Activated CD8-positive, alpha-beta memory T cell treated with anti-CD3 and anti-CD28 coated beads, Interleukin-2, amount 50 U/mL, for 24 hours (primary cell): Measurements from ENCODE around the gene MEGF11.

Source experiments
- DNase-seq: peaks from one replicate; pipeline ENCODE4 v3.0.0-alpha.2; 2020; ENCODE audit errors: extremely low read depth

Gene MEGF11

DNA sequence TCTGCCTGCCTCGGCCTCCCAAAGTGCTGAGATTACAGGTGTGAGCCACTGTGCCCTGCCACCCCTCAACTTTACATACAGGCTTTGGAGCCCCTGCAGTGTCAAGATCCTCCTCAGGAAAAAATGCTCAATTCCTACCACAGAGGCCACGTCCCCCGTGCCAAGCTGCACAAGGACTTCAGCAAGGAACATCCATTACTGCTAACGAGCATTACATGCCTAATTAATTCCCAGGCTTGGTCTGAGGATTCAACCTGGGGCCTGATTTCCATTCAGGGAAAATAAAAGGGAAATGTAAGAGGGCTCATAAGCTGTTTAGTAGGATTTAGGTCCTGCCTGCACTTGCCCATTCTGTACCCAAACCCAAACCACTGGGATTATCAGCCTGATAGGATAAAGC lies 222.9 kb downstream of the MEGF11 start:
- no peak for DNase-seq

DNA sequence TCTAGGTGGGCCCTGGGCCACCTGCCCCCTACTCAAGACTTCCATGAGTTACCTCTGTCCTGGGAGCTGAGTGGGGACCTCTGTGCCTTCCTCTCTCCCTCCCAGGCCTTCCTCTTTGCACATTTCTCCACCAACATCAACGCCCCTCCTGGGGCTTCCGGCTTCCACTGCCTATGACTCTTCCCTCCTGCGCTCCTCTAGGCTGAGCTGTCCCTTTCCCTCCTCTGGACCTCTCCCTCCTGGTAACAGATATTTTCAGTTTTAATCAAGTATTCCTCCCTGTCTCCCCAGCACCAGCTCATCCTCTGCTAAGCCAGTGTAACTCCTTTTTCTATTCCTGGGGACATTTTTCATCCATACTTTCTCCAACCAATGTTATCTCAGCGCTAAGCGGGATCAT lies 223.9 kb downstream of the MEGF11 start:
- no peak for DNase-seq

DNA sequence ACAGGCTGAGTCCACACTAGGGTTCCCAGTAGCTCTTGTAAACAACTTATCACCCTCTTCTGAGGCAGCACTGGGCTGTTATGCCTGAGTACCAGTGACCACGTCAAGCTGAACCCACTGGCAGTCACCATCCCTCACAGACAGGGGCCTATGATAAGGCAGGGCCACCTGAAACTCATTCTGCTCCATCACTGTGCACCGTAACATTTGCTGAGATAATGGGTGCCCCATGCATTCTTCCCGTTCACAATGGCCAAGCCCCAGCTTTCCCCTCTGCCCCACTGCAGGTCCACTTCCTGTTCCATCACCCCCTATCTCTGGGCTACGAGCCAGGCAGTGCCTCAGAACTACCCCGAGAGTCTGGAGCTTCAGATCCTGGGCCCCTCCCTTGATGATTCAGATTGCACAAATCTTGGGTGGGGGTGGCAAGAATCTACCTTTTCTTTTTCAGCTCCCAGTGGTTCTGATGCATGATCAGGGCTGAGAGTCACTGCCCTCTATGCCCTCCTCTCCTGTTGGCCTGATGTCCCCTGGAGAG lies 226.2 kb downstream of the MEGF11 start:
- no peak for DNase-seq

DNA sequence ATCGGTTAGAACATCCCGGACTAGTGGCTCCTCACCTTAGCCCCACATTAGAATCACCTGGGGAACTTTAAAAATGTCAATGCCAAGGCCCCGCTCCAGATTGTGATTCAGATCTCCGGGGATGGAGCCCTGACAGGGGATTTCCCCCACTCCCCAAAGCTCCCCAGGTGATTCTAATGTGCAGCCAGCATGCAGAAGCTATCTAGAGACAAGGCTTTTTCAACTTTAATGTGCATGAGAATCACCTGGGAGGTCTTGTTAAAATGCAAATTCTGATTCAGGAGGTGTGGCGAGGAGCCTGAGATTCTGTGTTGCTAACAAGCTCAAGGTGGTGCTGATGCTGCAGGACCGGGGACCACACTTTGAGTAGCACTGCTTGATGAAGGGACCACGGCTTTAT lies 227.6 kb downstream of the MEGF11 start:
- no peak for DNase-seq

DNA sequence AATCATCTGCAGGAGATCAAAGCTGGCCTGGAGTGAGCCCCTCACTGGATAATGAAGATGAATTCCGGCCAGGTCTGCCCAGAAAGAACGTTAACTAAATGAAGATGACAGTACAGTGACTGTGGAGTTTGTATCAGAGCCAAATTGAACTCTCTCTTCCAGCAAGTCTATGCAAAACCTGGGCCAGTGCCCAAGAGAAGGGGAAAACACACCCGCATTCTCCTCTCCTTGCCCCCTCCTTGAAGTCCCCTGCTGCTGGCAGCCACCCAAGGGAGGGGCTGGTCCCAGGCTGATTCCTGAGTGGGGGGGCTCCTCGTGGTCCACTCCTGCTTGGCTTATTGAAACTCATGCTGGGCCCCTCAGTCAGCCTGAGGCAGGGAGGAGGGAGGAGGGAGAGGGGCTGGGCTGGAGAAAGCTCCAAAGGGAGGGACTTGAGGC lies 228.5 kb downstream of the MEGF11 start:
- no peak for DNase-seq

DNA sequence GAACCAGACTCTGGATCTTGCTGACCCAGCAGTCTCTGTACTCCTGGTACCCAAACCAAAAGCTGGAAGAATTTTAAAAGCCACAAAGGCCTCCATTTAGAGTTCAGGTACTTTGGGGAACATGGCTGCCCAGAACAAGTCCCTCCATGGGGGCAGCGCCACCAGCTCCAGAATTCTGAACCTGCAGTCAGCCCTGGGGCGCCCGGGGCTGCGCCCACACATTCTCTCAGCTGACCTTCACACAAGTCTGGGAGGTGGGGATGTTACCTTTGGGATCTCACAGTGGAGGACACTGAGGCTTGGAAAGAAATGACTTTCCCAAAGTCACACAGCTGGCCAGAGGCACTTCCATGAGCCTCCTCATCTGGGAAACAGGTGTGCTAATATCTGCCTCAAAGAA lies 229.4 kb downstream of the MEGF11 start:
- no peak for DNase-seq

DNA sequence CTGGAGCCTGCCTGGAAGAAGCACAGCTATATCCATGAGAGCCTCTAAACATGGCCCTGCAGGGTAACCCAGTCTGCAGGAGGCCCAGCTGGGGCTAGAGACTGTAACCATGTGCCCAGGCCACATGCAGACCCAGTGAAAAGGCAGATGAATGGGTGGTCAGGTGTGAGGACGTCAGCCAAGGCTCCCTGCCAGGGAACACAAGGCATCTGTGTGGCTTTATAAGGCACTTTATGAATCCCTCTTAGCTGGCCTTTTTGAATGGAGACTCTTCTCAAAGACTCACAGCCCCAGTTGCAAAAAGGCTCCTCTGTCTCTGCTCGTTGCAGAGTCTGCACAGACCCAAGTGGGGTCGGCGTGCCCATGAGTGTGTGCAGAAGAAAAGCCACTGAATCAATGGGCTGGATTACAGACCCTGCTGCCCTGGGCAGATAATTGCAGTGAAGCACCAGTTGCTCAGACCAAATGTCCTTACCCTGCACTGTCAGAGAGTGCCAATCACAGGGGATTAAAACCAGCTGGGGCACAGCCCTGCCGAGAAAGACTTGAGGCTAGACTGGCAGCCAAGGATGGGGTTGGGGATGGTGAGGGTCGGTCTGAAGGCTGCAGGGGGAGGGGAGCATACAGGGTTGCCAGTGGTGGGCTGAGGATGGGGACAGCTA lies 230.1 kb downstream of the MEGF11 start:
- DNase-seq: no peak

DNA sequence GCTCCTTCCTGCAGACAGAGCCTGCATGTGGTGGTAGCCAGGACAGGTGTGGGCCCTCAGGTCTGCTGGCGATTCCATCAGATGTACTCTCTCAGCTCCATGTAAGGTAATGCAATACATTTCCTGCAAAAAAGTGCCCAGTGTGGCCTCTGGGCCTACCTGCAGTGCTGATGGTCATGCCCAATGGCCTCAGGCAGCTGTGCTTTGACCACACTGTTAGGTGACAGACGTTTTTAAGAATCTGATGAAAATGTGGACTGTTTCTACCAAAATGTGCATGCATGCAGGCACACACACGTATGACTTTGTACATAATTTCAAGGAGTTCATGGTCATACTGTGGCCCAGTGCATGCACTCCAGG lies 231.4 kb downstream of the MEGF11 start:
- DNase-seq: no peak

DNA sequence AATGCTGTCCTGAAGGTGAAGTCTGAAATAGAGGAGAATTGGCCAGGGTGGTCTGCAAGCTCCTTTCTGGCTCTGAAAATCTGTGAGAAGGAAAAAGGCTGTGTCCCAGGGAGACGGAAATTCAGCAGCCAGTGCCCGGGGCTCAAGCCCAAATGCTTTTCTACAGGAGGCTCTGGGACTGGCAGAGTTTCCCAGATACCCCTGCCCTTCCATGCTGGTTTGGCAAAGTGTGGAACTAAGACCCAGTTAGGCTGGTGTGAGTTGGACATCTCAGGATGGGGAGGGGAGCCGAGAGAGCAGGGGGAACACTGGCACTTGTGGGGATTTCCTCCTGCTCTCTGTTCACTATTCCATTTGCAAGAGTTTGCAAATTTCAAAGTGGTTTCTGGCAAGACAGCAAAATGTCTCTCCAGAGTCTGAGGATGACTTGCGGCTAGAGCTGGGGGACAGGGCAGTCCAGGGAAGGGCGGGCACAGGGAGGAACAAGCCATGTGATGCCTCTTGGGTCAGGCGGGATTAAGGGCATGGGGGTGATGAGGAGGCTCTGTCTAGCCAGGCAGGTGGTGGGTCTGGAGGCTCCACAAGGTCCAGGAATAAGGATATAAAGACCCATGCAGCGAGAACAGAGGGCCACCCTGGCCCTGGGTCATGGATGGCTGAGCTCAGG lies 231.9 kb downstream of the MEGF11 start:
- DNase-seq: no peak

DNA sequence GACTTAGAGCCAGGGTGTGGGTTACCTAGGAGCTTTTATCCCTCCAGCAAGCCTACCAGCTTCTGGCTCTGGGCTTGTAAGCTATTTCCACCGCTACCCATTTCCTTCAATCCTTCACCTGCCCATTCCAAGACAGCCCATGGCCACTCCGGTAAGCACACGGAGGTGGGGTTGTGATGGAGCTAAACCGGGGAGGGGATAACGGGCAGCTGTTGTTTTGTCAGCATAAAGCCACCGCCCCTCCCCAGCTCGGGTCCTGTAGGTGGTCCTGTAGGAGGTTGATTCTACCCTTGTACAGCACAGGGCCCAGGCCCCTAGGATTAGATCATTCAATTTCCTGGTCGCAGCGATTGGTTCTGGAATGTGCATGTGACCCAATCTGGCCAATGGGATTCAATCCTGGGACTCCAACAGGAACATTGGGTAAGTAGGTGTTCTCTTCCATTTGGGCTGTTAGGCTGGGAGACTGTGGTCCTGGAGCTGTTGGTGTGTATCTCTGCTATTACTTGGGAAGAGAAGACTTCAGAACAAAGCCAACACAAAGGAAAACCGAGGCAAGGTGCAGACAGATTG lies 233.6 kb downstream of the MEGF11 start:
- no peak for DNase-seq

DNA sequence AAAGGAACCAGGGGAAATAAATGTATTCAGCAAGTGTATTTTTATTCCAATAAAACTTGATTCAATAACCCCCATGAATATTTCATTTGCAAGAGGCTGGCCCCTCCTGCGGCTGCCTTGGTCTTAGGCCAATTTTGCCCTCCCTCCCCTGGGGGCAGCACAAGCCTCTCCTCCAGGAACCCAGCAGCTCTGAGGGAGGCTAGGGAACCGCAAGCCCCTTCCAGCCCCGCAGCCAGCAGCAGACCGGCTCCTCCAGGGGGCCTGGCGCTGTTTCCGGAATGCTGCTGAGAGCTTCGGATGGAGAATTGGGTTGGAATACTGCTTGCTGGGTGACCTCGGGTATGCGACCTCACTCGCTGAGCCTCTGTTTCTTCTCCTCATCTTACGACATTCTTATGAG lies 234.2 kb downstream of the MEGF11 start:
- DNase-seq: no peak

DNA sequence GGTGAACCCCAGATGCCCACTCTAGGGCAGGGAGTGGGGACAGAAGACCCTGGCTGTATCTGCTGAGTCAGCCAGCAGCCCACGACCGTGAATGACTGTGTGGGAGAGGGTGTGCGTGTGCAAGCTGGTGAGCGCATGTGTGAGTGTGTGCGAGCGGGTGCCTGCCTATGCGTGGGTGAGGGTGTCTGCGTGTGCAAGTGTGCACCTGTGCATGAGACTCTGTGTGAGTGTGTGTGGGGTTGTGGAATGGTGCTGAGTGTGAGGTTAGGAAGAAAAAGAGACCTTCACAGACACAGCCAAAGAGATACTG lies 235.1 kb downstream of the MEGF11 start:
- no peak for DNase-seq

DNA sequence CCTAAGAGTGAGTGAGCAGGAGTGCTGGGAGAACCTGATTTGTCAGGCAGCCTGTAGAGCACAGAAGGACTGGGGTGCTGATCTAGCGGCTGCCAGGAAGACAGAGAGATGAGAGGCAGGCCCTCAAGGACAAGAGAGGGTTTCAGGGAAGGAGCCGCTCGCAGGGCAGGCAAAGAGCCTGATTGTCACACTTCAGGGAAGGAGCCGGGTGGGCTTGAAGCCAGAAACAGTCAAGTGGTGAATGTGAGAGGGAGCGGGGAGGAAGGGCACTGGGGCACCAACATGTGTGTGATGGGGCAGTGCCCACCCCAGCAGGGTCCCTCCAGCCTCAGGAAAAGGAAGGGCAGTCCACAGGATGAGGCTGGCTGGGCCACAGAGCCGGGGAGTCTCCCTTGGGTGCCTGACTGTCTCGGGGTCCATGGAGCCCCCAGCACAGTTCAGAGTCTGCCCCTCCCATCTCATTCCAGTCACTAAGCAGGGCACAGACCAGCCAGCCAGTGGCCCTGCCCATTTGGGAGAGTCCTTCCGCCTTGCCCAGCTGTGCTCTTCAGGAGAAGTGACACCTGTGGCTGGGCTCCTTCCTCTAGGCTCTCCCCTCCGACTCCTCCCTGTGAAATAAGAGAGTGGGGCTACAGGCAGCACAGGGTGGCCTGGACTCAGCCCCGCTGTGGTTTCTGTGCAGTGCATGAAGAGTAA lies 235.6 kb downstream of the MEGF11 start:
- no peak for DNase-seq

DNA sequence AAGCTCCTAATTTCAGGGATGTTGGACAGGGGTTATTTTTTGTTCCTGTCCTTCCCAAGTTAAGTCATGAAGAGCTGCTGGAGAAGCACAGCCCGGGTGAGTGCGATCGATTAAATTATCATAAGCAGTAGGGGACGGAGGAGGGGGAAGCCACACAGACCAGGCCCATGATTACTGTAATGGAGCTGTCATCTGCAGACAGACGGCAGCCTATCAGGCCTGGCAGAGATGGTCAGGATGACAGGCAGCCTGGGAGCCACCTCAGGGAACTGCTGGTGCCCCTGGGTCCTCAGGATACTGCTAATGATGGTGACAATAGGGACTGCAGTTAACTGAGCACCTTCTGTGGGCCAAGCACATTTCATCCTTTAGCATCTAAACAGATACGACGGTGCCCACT lies 236.6 kb downstream of the MEGF11 start:
- no peak for DNase-seq

DNA sequence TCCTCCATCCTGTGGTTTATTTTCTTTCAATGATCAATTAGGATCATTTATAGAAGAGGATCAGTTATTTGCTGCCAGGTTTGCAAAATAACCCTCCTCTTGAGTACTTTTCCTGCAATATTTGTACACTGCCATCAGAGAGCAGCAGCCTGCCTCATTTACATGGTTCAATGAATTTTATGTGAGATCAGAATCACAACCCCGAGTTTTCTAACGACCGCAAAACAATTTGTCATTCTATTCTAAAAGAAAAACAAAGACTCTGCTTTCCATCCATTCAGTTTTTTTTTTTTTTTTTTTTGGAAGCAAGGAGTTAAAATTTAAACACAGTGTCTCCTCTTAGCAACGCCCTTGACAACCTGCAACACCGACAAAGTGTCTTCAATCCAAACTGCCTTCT lies 237.4 kb downstream of the MEGF11 start:
- no peak for DNase-seq

DNA sequence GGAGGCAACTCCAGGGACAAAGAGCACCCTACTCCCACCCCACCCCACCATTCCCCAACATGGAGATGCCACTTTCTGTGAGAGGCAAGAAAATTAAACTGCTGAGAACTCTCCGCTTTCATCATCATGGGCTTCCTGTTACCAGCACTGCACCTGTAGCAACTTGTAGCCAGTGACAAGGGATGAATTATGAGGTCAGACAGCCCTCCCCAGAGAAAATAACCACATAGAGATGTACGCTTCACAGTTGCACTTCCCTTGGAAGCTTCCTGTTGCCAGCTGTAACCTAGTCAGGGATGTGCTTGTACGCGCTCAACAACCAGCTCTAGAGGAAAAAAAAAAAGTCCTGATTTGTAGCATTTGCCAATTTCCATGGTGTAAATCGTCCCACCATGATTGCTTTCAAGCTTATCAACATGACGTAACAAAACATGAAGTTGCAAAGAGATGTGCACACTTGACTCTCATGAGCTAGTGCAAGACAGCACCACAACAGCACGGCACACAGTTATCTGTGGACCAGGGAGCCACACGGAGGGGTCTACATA lies 238.8 kb downstream of the MEGF11 start:
- DNase-seq: no peak

DNA sequence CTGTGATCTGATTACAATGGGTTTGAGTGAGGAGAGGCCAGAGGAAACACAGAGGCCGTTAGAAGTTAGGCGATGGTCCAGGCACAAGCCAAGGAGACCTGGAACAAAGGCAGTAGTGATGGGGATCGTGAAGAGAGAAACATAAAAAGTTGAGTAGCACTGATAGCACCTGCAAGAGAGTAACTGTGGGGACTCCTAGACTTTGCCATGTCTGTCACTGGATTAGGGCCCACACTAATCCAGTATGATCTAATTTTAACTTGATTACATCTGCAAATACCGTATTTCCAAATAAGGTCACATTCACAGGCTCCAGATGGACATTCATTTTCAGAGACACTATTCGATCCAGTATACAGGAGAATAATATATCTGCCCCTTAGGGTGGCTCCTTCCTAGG lies 239.5 kb downstream of the MEGF11 start:
- no peak for DNase-seq

DNA sequence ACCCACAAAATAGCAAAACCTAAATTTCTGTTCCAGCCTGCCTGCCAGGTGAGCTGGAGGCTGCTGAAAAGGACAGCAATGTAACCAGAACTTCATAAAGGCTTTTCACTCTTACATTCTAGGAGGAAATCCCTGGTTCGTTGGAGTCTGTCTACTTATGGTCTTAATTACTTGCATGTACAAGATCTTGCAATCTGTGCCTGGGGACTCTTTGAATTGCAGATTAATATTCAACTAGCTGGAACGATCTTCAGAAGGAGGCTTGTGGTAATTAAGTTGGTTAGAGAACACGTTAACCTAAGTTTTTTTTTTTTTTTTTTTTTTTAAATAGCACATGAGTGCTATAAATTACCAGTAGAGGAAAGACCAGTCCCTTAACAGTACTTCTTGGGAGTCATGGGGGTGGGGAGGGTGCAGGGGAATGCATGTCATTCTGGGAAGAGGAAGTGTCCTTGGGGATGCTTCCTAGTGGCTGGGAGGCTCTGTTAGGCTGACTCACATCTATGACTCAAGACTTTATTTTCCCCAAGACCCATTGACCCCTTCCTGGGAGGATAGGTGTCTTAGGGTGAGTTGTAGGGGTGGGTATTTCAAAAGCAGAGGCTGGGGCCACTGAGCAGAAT lies 244.5 kb downstream of the MEGF11 start:
- DNase-seq: no peak

DNA sequence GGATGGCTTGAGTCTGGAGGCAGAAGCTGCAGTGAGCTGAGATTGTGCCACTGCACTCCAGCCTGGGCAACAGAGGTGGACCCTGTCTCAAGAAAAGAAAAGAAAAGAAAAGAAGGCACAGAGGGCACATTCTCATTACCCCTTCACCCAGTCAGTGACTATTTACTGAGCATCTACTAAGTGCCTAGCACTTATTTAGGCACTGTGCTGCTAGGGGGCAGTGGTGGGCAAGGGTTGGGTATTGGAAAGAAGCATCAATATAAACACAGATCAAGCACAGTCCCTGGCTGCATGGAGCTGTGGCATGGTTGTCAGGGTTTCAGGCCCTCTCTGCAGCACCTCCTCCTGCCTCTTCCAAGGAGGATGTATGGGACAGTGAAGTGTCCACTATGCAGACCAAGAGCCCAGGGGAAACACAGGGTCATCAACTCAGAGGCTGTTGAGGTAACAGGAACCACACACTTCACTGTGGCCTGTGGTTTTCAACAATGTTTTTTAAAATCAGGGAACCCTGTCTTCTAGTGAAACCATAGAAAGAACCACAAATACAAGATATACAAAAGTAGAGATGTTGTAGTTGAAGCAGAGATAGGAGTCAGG lies 245.8 kb downstream of the MEGF11 start:
- no peak for DNase-seq

DNA sequence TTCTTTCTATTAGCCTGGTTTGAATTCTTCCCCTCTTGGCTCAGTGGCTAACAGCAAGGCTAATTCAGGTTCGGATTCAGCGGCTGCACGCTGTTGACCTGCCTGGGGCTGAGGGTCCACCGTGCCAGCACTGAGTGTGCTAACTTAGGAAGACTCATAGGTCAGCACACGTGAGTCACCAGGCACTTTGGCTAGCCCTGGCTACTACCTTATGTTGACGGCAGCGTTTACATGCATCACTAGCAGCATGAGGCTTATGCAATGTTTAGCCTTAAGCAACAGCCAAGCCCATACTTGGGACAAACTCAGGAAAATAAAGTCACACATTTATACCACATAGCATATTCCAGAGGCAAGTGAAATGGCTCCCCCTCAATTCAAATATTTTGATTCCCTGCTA lies 246.6 kb downstream of the MEGF11 start:
- no peak for DNase-seq

DNA sequence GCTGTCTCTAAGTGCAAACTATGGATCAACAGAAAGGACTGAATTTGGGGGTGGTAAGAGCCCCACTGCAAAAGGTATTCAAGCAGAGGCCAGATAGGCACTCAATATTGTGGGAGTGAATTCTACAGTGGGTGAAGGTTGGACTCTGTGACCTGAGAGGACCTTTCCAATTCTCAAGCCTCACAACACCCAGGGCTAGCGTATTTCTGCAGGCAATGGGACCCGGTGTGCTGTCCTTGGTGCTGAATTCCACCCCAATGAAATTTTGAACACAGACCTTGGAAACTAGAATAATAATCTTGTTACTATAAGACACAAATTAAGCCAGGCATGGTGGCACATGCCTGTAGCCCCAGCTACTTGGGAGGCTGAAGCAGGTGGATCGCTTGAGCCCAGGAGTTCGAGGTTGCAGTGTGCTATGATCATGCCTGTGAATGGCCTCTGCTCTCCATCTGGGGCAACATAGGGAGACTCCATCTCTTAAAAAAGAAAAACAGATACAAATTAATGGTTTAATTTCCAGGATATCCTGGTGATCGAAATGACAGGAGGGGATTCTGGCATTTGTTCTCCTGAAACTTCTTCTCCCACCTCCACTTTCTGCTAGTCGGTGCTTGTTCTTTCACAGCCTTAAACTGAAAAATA lies 248.8 kb downstream of the MEGF11 start:
- DNase-seq: no peak
